HG02610 (cell line): ENCODE data around the gene SEC22B.
"Not testable (repeated sequence)": the region's sequence is repeated elsewhere in the genome, so short reads cannot be mapped to it uniquely, and the experiment has no call there.

Experiments used
- ATAC-seq: cut with Tn5 transposase; IDR thresholded peaks from one replicate; pipeline ENCODE4 v1.9.1; 2021; ENCODE audit warnings: mild to moderate bottlenecking, moderate library complexity; ENCODE audit not compliant: unreplicated experiment

Gene SEC22B

DNA sequence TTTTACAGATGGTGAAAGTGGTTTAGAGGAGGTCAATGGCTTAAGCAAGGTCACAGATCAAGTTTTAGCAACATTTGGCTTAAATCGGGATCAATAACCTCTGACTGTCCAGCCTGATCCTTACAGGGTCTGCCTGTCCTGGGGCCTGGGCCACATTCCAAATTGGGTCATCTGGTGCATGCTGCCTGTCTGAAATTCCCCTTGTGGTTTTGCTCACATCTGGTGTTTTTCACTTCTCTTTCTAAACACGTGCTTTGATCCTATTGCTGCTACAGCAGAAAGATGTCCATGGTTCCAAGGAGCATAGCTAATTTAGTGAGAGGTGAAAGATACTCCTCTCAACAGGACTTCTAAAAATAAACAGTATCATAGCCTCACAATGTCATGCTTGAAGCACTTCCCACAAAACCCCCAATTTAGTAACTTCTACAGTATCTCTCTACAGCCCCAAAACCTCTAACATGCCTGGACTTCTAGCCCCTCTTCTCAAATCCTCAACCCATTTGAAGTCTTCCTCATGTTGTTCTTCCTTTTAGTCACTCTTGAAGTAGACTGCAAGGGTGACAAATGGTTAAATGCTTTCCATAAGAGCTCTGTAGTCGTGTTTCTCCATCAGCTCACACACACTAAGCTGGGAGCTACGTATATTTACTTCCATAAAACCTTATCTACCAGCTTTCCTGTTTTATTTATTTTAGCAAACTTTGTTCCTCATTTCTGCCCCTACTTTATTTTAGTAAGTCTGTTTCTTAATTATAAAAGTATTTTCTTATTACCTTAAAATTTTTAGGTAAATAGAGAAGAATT, 58.7 kb downstream of the SEC22B start:
- ATAC-seq: peak; percentile 82

DNA sequence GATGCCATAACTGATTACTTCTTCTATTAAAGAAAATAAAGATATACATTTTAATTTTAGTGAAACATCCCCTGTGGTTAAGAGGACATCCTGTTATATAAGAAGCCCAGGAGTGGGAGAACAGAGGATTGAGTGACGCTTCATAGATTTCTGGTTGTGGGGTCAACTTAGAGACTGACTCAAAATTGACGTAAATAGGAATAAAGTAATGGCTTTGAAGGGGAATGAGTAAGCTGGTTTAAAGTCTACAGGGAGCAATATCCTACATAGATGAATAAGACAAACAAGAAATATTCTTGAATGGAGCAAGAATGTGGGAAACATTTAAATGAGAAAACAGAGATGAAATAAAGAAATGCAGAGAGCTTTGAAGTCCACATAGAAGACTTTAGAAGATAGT, 60.2 kb downstream of the SEC22B start:
- ATAC-seq: not testable (repeated sequence)

DNA sequence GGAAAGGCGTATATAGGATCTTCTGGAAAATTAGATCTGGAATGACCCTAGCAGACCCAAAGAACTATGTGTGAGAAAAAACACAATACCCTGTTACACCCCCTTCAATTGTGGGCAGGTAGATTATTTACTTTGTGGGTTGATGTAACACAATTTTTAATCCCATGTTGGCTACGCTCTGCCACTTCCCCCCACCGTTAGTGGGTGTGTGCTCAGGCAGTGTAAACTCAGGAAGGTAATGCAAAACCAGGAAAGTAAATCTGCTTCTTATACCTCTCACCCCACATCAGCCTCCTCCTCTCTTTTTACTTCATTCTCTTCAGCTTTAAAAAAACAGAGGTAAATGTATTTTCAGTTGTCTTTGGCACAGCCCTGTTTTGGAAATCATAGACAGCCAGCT, 63.2 kb downstream of the SEC22B start:
- not testable (repeated sequence) for ATAC-seq

DNA sequence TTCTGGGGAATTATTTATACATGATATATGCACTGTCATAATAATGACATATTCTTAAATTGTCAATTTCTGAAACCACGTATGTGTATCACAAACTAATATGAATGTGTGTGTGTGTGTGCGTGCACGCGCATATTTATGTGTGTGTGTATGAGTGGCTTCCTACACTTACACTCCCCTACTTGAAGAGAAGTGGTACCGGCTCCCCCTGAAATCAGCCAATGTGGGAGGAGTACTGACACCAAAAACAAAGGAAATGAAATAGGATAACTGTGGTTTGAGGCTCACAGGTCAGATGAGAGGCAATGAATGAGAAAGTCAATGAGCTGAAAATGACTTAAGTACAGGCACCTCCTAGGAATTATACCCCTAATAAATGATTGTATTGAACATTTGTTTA, 64.1 kb downstream of the SEC22B start:
- ATAC-seq: not testable (repeated sequence)

DNA sequence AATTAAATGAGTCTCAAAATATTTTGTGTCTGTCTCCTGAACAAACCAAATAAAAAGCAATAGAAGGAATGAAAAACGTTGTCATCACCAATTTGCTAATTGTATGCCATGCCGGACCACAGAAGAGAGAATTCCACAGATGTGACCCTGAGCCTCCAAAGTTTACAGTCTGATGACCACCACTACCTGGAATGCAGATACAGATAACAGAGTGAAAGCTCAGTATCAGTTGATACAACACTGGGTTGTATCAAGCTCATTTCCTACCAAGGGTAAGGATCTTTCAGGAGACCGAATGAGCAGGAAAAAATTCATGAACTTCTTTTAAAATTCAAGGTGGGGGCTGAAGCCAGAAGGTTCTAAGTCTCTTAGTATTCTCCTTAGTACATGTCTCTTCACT, 64.5 kb downstream of the SEC22B start:
- ATAC-seq: not testable (repeated sequence)

DNA sequence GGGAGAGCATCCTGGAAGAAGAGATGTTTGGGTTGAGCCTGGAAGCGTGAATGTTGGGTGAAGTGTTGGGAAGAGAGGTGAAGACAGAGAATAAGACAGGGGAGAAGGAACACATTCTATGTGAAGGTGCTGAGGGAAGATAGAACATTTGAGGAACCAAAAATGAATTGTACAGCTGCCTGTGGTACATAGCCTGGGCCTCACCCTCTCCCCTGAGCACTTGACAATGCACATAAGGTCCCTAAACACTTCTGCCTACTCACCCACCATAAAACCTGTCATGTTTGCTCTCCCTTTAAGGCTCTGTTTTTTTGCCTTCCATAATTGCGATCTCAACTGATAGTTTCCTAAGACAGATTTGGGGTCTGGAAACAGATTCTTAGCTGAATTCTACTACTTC, 65.3 kb downstream of the SEC22B start:
- not testable (repeated sequence) for ATAC-seq

DNA sequence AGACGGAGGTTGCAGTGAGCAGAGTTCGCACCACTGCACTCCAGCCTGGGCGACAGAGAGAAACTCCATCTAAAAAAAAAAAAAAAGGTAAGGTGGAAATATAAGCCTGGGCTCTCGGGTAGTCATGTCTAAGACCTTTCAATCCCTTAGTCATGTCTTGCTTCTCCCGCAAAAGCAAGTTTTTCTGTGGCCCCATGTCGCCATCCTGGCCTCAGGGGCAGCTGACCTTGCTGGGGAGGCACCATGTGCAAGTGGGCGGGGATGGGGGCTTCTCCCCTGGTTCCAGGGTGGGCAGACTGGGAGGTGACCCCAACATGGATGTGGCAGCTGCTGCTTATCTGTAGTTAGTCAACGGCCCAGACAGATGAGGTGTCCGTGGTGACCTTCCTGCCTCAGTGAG, 66.7 kb downstream of the SEC22B start:
- not testable (repeated sequence) for ATAC-seq

DNA sequence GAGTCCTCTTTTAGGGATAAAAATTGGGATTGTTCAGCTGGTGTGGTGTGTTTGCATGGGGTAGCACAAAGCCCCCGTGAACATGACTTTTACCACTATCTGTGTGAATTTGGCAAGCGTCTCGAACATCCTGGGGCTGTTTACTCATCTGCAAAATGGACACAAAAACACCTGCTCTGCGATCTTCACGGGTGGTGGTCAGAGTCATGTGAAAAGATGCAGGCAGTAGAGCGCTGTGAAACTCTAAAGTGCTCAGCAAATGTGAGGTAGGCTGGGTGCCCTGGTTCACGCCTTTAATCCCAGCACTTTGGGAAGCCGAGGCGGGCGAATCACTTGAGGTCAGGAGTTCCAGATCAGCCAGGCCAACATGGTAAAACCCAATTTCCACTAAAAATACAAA, 67.1 kb downstream of the SEC22B start:
- not testable (repeated sequence) for ATAC-seq

DNA sequence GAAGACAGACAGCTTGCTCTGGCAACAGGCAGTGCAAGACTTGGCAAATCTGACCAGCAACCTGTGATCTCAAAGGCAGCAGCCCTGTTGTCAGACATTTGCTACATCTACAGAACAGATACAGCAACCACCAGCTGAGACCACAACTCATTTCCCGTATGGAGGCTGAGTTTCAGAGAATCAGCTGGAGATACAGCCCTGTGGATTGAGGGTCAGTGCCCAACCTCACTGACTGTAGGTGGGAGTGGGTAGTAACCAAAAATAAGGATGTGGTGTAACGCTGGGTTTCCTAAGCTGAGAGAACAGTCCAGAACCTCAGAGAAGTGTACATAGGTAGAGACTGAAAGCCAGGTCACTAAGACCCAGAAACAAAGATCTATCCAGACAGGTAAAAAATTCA, 71.0 kb downstream of the SEC22B start:
- ATAC-seq: not testable (repeated sequence)

DNA sequence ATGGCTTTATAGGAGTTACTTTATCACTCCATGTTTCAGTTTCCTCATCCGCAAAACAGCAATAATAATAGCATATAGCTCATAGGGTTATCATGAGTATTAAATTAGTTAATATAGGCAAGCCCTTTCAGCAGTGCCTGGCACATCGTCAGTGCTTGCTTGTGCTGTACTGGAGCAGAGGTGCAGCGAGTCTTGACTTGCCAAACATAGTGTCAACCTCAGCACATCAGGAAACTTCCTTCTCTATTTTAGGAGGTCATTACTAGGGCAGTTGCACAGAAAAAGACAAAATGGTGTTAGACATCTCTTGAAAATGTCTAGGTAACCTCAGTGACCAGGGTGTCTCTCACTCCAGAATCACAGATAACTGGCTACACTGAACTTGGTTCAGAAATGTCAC, 72.6 kb downstream of the SEC22B start:
- not testable (repeated sequence) for ATAC-seq

DNA sequence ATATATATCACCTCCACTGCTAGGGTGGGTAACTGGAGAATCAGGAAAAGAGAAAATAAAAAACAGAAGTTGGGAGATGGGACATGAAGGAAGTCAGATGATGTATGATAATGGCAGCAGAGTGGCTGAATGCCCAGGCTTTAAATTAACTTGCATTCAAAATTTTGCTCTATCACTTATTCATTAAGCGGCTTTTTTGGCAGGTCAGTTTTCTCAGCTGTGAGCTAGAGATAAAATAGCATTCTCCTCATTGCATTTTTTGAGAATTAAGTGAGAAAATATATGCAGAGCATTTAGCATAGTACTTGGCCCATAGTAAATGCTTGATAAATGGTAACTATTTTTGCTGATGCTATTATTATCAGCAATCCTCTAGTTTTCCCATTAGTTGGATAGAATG, 74.7 kb downstream of the SEC22B start:
- ATAC-seq: not testable (repeated sequence)
